Bronchial epithelial cell (primary cell): ENCODE results near the gene SPTBN1. TPM values are rescaled to one million over a fixed set of nuclear protein-coding genes. Genes with fewer than 3 reads are reported as not detected.

Experiments
- DNase-seq: peaks from one replicate; pipeline ENCODE4 v3.0.0-alpha.2; 2010; ENCODE audit warnings: low read depth
- FAIRE-seq: peaks from 2 replicates; lab custom pipeline; 2011; peaks lifted over from hg19 to GRCh38; lab: Jason Lieb, UNC
- H3K27me3 ChIP-seq: 2 replicates; pipeline ENCODE4 v1.5.1; 2011; ENCODE audit warnings: low read length; ENCODE audit not compliant: control insufficient read depth, insufficient read depth
- H3K36me3 ChIP-seq: 2 replicates; pipeline ENCODE4 v1.5.1; 2011; ENCODE audit warnings: low read length; ENCODE audit not compliant: control insufficient read depth, insufficient read depth
- H3K4me3 ChIP-seq: 2 replicates; pipeline ENCODE4 v1.5.1; 2011; ENCODE audit warnings: mild to moderate bottlenecking, low read depth, low read length, control low read depth
- CTCF ChIP-seq: IDR thresholded peaks from 2 replicates; pipeline ENCODE4 v1.5.1; 2011; ENCODE audit warnings: mild to moderate bottlenecking, moderate library complexity, low read length, control low read depth, inconsistent platforms; ENCODE audit not compliant: insufficient read depth, severe bottlenecking
- total RNA-seq: library from RNA; depleted of rRNA; stranded (reverse); fragments of >200 nt; gene quantifications from 2 replicates; pipeline ENCODE4 v1.2.1, GENCODE V29; 2014

SPTBN1 gene
- total RNA-seq, 1 donor from 2014 or later, result 339 TPM

GRCh38 chr2:54416166-54416813, 39.8 kb upstream of the SPTBN1 start:
- no peak overlapping the region for H3K4me3 ChIP-seq
- FAIRE-seq (peak; percentile 13), DNase-seq (peak; percentile 84)
- TF ChIP-seq CTCF, result no peak
- no peaks in the 10 kb centered on the region for H3K27me3 ChIP-seq
- no peaks in the 10 kb centered on the region for H3K36me3 ChIP-seq

GRCh38 chr2:54416938-54417337, 39.2 kb upstream of the SPTBN1 start:
- Histone ChIP-seq H3K27me3 (no peaks in the 10 kb centered on the region), H3K36me3 (no peaks in the 10 kb centered on the region), H3K4me3 (no peak overlapping the region)
- DNase-seq, result no peak
- no peak for TF ChIP-seq CTCF
- FAIRE-seq, result no peak

- no peaks in the 10 kb centered on the region for H3K36me3 ChIP-seq
- FAIRE-seq, result no peak
- no peak for TF ChIP-seq CTCF
- H3K4me3 ChIP-seq, result no peak overlapping the region
- H3K27me3 ChIP-seq, result no peaks in the 10 kb centered on the region
- DNase-seq, result peak; percentile 23
Measured at GRCh38 chr2:54417577-54417976, 38.5 kb upstream of the SPTBN1 start.

GRCh38 chr2:54419388-54419787, 36.7 kb upstream of the SPTBN1 start:
- DNase-seq (no peak), FAIRE-seq (no peak)
- Histone ChIP-seq H3K36me3 (no peaks in the 10 kb centered on the region), H3K4me3 (no peak overlapping the region), H3K27me3 (no peaks in the 10 kb centered on the region)
- TF ChIP-seq CTCF, result no peak

GRCh38 chr2:54419855-54420523, 36.1 kb upstream of the SPTBN1 start:
- Histone ChIP-seq H3K36me3 (no peaks in the 10 kb centered on the region), H3K4me3 (no peak overlapping the region), H3K27me3 (no peaks in the 10 kb centered on the region)
- TF ChIP-seq CTCF, result no peak
- no peak for FAIRE-seq
- no peak for DNase-seq
